HepG2 (cell line): ENCODE data around the gene ATP2B2. TPM values are rescaled to one million over a fixed set of nuclear protein-coding genes. Genes with fewer than 3 reads are reported as not detected.

Experiments
- ATAC-seq: fragments of 200-7000 bp; cut with Tn5 transposase; 3 replicates; pipeline ENCODE4 v1.9.1; 2020; ENCODE audit warnings: mild to moderate bottlenecking, moderate library complexity
- BruUV-seq: library from RNA; stranded (reverse); fragments of 400-500 nt; replicated peaks from 2 replicates; lab custom pipeline; 2021; lab: Mats Ljungman, UMichigan
- CTCF ChIA-PET: fragments of 300-600 bp; formaldehyde crosslinking; extraction: SDS; loops from one replicate; lab custom pipeline; 2021; ENCODE audit warnings: low total read pairs, inconsistent platforms, low intra/inter-chr PET ratio; lab: Yijun Ruan, JAX
- POLR2A ChIA-PET: fragments of 350-600 bp; sonication (Branson Sonifier 250); formaldehyde crosslinking; loops from one replicate; lab custom pipeline; 2020; ENCODE audit warnings: antibody characterized with exemption, inconsistent platforms; lab: Yijun Ruan, JAX
- DNase-seq: peaks from one replicate; pipeline ENCODE4 v3.0.0-alpha.2; 2015; ENCODE audit warnings: low spot score
- FAIRE-seq: peaks from 3 replicates; lab custom pipeline; 2011; peaks lifted over from hg19 to GRCh38; lab: Jason Lieb, UNC
- H2AFZ ChIP-seq: one replicate; pipeline ENCODE4 v1.6.1; 2011; ENCODE audit warnings: low read length, inconsistent platforms
- H3K27ac ChIP-seq: fragments of 300-600 bp; 3 replicates; pipeline ENCODE4 v1.8.0; 2011; ENCODE audit warnings: mixed run types, mild to moderate bottlenecking, mixed read lengths, low read length, inconsistent platforms; ENCODE audit not compliant: insufficient read depth; ENCODE audit errors: extremely low read length
- H3K27me3 ChIP-seq, 2 experiments: fragments of 200-600 bp in 1 of 2; 2 replicates in 1 of 2; 3 replicates in 1 of 2; pipeline versions ENCODE4 v1.6.0 to v1.8.0; 2011; ENCODE audit warnings: low read length in 2 of 2, mild to moderate bottlenecking in 2 of 2, moderate library complexity in 2 of 2, inconsistent platforms in 1 of 2; ENCODE audit not compliant: insufficient read depth in 2 of 2, control insufficient read depth in 1 of 2
- H3K36me3 ChIP-seq, 2 experiments: fragments of 200-600 bp in 1 of 2; replicated peaks in 1 of 2; 2 replicates in 1 of 2; 3 replicates in 1 of 2; pipeline versions ENCODE4 v1.5.1 to v1.8.0; 2011; ENCODE audit warnings: low read length in 2 of 2, inconsistent platforms in 1 of 2; ENCODE audit not compliant: insufficient read depth in 2 of 2, control insufficient read depth in 1 of 2
- H3K4me1 ChIP-seq: 2 replicates; pipeline ENCODE4 v1.5.1; 2012; ENCODE audit warnings: low read length, inconsistent platforms; ENCODE audit not compliant: insufficient read depth
- H3K4me2 ChIP-seq: 2 replicates; pipeline ENCODE4 v1.6.0; 2011; ENCODE audit warnings: low read depth, low read length, inconsistent platforms
- H3K4me3 ChIP-seq, 3 experiments: fragments of 200-600 bp in 1 of 3; sonication (generic), shearing (Covaris generic) in 1 of 3; replicated peaks in 1 of 3; 2 replicates each; pipeline ENCODE4 v1.5.1; 2011 to 2016; ENCODE audit warnings: low read length in 3 of 3, inconsistent platforms in 2 of 3, low read depth in 2 of 3, mild to moderate bottlenecking in 2 of 3, control low read depth in 1 of 3, mixed read lengths in 1 of 3; ENCODE audit not compliant: insufficient read depth in 1 of 3
- H3K79me2 ChIP-seq: one replicate; pipeline ENCODE4 v1.6.1; 2011; ENCODE audit warnings: low read length, inconsistent platforms; ENCODE audit not compliant: insufficient read depth
- H3K9ac ChIP-seq: 2 replicates; pipeline ENCODE4 v1.6.0; 2011; ENCODE audit warnings: mild to moderate bottlenecking, low read depth, low read length, inconsistent platforms; ENCODE audit not compliant: insufficient read depth
- H3K9me3 ChIP-seq: 2 replicates; pipeline ENCODE4 v1.5.1; 2012; ENCODE audit warnings: mild to moderate bottlenecking, low read length
- H4K20me1 ChIP-seq: 2 replicates; pipeline ENCODE4 v1.6.0; 2011; ENCODE audit warnings: inconsistent platforms, mild to moderate bottlenecking, low read length, moderate library complexity; ENCODE audit not compliant: insufficient read depth
- ELF1 ChIP-seq: sonication (generic); formaldehyde crosslinking; IDR thresholded peaks from 2 replicates; pipeline ENCODE4 v1.4.0; 2020; ENCODE audit warnings: missing genetic modification reagents
- U2AF2 ChIP-seq: fragments of 200-400 bp; formaldehyde crosslinking; IDR thresholded peaks from 2 replicates; pipeline ENCODE4 v1.6.1; 2017; ENCODE audit warnings: low read depth, mild to moderate bottlenecking, low read length
- WIZ ChIP-seq: sonication (generic); formaldehyde crosslinking; IDR thresholded peaks from 2 replicates; pipeline ENCODE4 v1.5.1; 2020; ENCODE audit warnings: mild to moderate bottlenecking, missing genetic modification reagents
- ZNF572 ChIP-seq: sonication (generic); formaldehyde crosslinking; IDR thresholded peaks from 2 replicates; pipeline ENCODE4 v1.5.1; 2020; ENCODE audit warnings: mild to moderate bottlenecking, missing genetic modification reagents
- ZNF646 ChIP-seq: sonication (generic); formaldehyde crosslinking; IDR thresholded peaks from 2 replicates; pipeline ENCODE4 v1.9.0; 2021; ENCODE audit warnings: mild to moderate bottlenecking, missing genetic modification reagents
- WGBS: methylation state at CpG from one replicate; pipeline ENCODE4 v1.1.6; 2017; ENCODE audit warnings: low lambda C conversion rate; 5-methylcytosine and 5-hydroxymethylcytosine counted together
- in situ Hi-C: cut with HindIII; loops from 2 replicates; pipeline ENCODE4 v1.10.0; 2017; ENCODE audit warnings: low pct_unique_long_range_greater_than_20kb; ENCODE audit not compliant: extremely low pct_ligation_motif_present
- intact Hi-C: fragments of 100-400 bp; cut with micrococcal nuclease; formaldehyde crosslinking; loops from one replicate; pipeline ENCODE4 v1.10.0; 2022; ENCODE audit not compliant: unreplicated experiment
- polyA plus RNA-seq, 8 experiments: library from polyadenylated mRNA; depleted of rRNA in 3 of 8; stranded (reverse) in 7 of 8; unstranded in 1 of 8; fragments of >200 nt; fragmentation: Illumina TruSeq in 4 of 8; extraction: Trizol in 4 of 8; gene quantifications; 2 replicates each; pipeline versions ENCODE4 v1.2.1 to v1.2.3, GENCODE V29; 2011 to 2016; ENCODE audit warnings: low read depth in 4 of 8, missing spikeins in 1 of 8, mixed read lengths in 1 of 8; ENCODE audit not compliant: insufficient read depth in 1 of 8
- total RNA-seq, 5 experiments: library from RNA; depleted of rRNA; stranded (reverse); fragments of >200 nt; fragmentation: Illumina TruSeq; extraction: Trizol; gene quantifications; 2 replicates each; pipeline ENCODE4 v1.2.3, GENCODE V29; 2016; ENCODE audit warnings: low read depth in 1 of 5
- TF ChIP-seq, protein P1 (sequence below): sonication (generic); formaldehyde crosslinking; IDR thresholded peaks from 2 replicates; pipeline ENCODE4 v1.4.0; 2020; ENCODE audit warnings: missing genetic modification reagents
- TF ChIP-seq, protein P2 (sequence below): sonication (generic); formaldehyde crosslinking; IDR thresholded peaks from 2 replicates; pipeline ENCODE4 v1.8.0; 2022; ENCODE audit warnings: mild to moderate bottlenecking, missing genetic modification reagents, moderate library complexity
- TF ChIP-seq, protein P3 (sequence below): sonication (generic); formaldehyde crosslinking; IDR thresholded peaks from 2 replicates; pipeline ENCODE4 v1.5.0; 2020; ENCODE audit warnings: mild to moderate bottlenecking, missing genetic modification reagents

ATP2B2 gene
- total and polyA plus RNA-seq, 2 of the 13 experiments (the other 11 are each of a cell fraction or from before 2014, with no cell fraction given), result 1.5 to 2.3 TPM

GRCh38 chr3:10526366-10526765 lies 21.0 kb upstream of the ATP2B2 start:
- H3K27me3 ChIP-seq, result peaks cover 1 to 20% of the 10 kb centered on the region in 2 experiments; a peak in 2 of 5 replicates
- WGBS, result 55% methylated on average over 3 of the region's 4 CpGs
- intact Hi-C loops, result no loop called here
- H3K4me1 ChIP-seq, result no peaks in the 10 kb centered on the region
- no peak for ATAC-seq
- BruUV-seq, result no TSS peak
- TF ChIP-seq, protein P1, sequence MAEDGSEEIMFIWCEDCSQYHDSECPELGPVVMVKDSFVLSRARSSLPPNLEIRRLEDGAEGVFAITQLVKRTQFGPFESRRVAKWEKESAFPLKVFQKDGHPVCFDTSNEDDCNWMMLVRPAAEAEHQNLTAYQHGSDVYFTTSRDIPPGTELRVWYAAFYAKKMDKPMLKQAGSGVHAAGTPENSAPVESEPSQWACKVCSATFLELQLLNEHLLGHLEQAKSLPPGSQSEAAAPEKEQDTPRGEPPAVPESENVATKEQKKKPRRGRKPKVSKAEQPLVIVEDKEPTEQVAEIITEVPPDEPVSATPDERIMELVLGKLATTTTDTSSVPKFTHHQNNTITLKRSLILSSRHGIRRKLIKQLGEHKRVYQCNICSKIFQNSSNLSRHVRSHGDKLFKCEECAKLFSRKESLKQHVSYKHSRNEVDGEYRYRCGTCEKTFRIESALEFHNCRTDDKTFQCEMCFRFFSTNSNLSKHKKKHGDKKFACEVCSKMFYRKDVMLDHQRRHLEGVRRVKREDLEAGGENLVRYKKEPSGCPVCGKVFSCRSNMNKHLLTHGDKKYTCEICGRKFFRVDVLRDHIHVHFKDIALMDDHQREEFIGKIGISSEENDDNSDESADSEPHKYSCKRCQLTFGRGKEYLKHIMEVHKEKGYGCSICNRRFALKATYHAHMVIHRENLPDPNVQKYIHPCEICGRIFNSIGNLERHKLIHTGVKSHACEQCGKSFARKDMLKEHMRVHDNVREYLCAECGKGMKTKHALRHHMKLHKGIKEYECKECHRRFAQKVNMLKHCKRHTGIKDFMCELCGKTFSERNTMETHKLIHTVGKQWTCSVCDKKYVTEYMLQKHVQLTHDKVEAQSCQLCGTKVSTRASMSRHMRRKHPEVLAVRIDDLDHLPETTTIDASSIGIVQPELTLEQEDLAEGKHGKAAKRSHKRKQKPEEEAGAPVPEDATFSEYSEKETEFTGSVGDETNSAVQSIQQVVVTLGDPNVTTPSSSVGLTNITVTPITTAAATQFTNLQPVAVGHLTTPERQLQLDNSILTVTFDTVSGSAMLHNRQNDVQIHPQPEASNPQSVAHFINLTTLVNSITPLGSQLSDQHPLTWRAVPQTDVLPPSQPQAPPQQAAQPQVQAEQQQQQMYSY, result no peak
- TF ChIP-seq ZNF572 (no peak), WIZ (CRISPR knock-in tag) (no peak), ELF1 (CRISPR knock-in tag) (no peak), U2AF2 (no peak), ZNF646 (CRISPR knock-in tag) (no peak)
- TF ChIP-seq, protein P2, sequence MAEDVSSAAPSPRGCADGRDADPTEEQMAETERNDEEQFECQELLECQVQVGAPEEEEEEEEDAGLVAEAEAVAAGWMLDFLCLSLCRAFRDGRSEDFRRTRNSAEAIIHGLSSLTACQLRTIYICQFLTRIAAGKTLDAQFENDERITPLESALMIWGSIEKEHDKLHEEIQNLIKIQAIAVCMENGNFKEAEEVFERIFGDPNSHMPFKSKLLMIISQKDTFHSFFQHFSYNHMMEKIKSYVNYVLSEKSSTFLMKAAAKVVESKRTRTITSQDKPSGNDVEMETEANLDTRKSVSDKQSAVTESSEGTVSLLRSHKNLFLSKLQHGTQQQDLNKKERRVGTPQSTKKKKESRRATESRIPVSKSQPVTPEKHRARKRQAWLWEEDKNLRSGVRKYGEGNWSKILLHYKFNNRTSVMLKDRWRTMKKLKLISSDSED, result no peak
- TF ChIP-seq, protein P3, sequence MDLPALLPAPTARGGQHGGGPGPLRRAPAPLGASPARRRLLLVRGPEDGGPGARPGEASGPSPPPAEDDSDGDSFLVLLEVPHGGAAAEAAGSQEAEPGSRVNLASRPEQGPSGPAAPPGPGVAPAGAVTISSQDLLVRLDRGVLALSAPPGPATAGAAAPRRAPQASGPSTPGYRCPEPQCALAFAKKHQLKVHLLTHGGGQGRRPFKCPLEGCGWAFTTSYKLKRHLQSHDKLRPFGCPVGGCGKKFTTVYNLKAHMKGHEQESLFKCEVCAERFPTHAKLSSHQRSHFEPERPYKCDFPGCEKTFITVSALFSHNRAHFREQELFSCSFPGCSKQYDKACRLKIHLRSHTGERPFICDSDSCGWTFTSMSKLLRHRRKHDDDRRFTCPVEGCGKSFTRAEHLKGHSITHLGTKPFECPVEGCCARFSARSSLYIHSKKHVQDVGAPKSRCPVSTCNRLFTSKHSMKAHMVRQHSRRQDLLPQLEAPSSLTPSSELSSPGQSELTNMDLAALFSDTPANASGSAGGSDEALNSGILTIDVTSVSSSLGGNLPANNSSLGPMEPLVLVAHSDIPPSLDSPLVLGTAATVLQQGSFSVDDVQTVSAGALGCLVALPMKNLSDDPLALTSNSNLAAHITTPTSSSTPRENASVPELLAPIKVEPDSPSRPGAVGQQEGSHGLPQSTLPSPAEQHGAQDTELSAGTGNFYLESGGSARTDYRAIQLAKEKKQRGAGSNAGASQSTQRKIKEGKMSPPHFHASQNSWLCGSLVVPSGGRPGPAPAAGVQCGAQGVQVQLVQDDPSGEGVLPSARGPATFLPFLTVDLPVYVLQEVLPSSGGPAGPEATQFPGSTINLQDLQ (CRISPR knock-in tag), result no peak
- TF ChIP-seq, all 625 proteins: peak for 0
- no peak overlapping the region for H3K4me3 ChIP-seq
- DNase-seq, result no peak
- H3K79me2 ChIP-seq, result no peaks in the 10 kb centered on the region
- in situ Hi-C loops, result no loop called here
- FAIRE-seq, result no peak
- no peak overlapping the region for H3K4me2 ChIP-seq
- no peak overlapping the region for H3K27ac ChIP-seq
- H3K36me3 ChIP-seq, result no peaks in the 10 kb centered on the region
- no peak overlapping the region for H2AFZ ChIP-seq
- ChIA-PET CTCF (no interaction called here), POLR2A (no interaction called here)
- no peak overlapping the region for H3K9ac ChIP-seq
- no peaks in the 10 kb centered on the region for H4K20me1 ChIP-seq
- H3K9me3 ChIP-seq, result no peaks in the 10 kb centered on the region
